PC-9 (cell line): Measurements from ENCODE around the gene VCX2. TPM values are rescaled to one million over a fixed set of nuclear protein-coding genes. Genes with fewer than 3 reads are reported as not detected.

Experiments used
- BruUV-seq: library from RNA; stranded (reverse); fragments of 400-500 nt; replicated peaks from 2 replicates; lab custom pipeline; 2021; lab: Mats Ljungman, UMichigan
- CTCF ChIA-PET: fragments of 300-600 bp; sonication (Branson Sonifier 250); formaldehyde crosslinking; loops from one replicate; lab custom pipeline; 2022; ENCODE audit warnings: antibody characterized with exemption; lab: Charles Lee
- POLR2A ChIA-PET: fragments of 300-600 bp; sonication (Branson Sonifier 250); formaldehyde crosslinking; loops from one replicate; lab custom pipeline; 2022; ENCODE audit warnings: antibody characterized with exemption; ENCODE audit not compliant: unreplicated experiment; lab: Charles Lee
- DNase-seq, 2 experiments: peaks; one replicate each; pipeline versions ENCODE4 v3.0.0 to v3.0.0-alpha.2; 2015 to 2022; ENCODE audit warnings: mixed read lengths in 1 of 2
- H2AFZ ChIP-seq: fragments of 200-600 bp; sonication (generic); 2 replicates; pipeline ENCODE4 v1.8.1; 2017; ENCODE audit warnings: antibody characterized with exemption
- H3F3A ChIP-seq: fragments of 200-600 bp; sonication (generic); 2 replicates; pipeline ENCODE4 v1.8.1; 2017; ENCODE audit warnings: antibody characterized with exemption, mild to moderate bottlenecking, low read depth; ENCODE audit not compliant: insufficient read depth
- H3K27ac ChIP-seq: fragments of 200-600 bp; sonication (generic); 2 replicates; pipeline ENCODE4 v1.6.1; 2016; ENCODE audit warnings: mixed run types
- H3K27me3 ChIP-seq: fragments of 200-600 bp; sonication (generic); 2 replicates; pipeline ENCODE4 v1.6.1; 2016; ENCODE audit warnings: low read depth, mixed run types; ENCODE audit not compliant: insufficient read depth
- H3K36me3 ChIP-seq: fragments of 200-600 bp; sonication (generic); 2 replicates; pipeline ENCODE4 v1.6.1; 2016; ENCODE audit warnings: low read depth, mixed run types
- H3K4me1 ChIP-seq: fragments of 200-600 bp; sonication (generic); replicated peaks from 2 replicates; pipeline ENCODE4 v1.6.1; 2016; ENCODE audit warnings: mixed run types; ENCODE audit not compliant: insufficient read depth
- H3K4me2 ChIP-seq: fragments of 200-600 bp; sonication (generic); 2 replicates; pipeline ENCODE4 v1.6.1; 2017; ENCODE audit warnings: mixed run types
- H3K4me3 ChIP-seq: fragments of 200-600 bp; sonication (generic); 2 replicates; pipeline ENCODE4 v1.6.1; 2016; ENCODE audit warnings: mixed run types
- H3K79me2 ChIP-seq: fragments of 200-600 bp; sonication (generic); 2 replicates; pipeline ENCODE4 v1.6.1; 2017; ENCODE audit warnings: low read depth, mixed run types
- H3K9me2 ChIP-seq: fragments of 200-600 bp; sonication (generic); 2 replicates; pipeline ENCODE4 v1.8.1; 2017; ENCODE audit warnings: mild to moderate bottlenecking; ENCODE audit not compliant: insufficient read depth
- H3K9me3 ChIP-seq: fragments of 200-600 bp; sonication (generic); 2 replicates; pipeline ENCODE4 v1.8.1; 2016; ENCODE audit warnings: low read depth; ENCODE audit not compliant: insufficient read depth
- H4K20me1 ChIP-seq: fragments of 200-600 bp; sonication (generic); 2 replicates; pipeline ENCODE4 v1.8.1; 2017; ENCODE audit not compliant: insufficient read depth
- EZH2 ChIP-seq: fragments of 200-600 bp; sonication (generic); IDR thresholded peaks from 2 replicates; pipeline ENCODE4 v1.8.0; 2017; ENCODE audit warnings: antibody characterized with exemption, low read depth
- intact Hi-C: fragments of 100-400 bp; cut with micrococcal nuclease; formaldehyde crosslinking; loops from one replicate; pipeline ENCODE4 v1.10.0; 2022; ENCODE audit not compliant: unreplicated experiment
- total RNA-seq: library from RNA; stranded (reverse); gene quantifications from 2 replicates; pipeline ENCODE4 v1.2.3, GENCODE V29; 2021
- TF ChIP-seq, protein P1 (sequence below): fragments of 200-600 bp; sonication (generic); conservative IDR thresholded peaks from 2 replicates; pipeline ENCODE4 v1.6.1; 2017; ENCODE audit warnings: mixed run types, antibody characterized with exemption, mild to moderate bottlenecking, moderate library complexity

The VCX2 gene
- total RNA-seq, 1 experiment from 2014 or later = not detected

DNA sequence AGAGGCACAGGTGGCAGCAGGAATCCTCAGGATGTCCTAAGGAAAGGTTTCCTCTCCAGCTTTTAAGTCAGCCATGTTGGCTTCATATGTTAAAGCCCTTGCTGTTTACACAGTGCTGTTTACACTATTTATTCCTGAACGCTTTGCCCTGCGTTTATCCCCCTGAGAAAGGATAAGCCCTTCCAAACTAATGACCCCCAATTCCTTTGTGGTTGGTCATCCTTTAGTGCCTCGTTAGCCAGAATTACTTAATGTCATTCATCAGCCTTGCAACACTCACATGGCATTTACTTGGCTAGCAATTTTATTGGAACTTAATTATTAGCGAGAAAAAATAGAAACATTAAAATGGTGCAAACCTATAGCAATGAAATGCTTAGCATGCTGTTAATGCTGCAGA is 23.8 kb downstream of the VCX2 start:
- Histone ChIP-seq H3K4me1 (no peaks in the 10 kb centered on the region), H3F3A (no peaks in the 10 kb centered on the region), H3K9me2 (no peaks in the 10 kb centered on the region), H3K79me2 (no peaks in the 10 kb centered on the region), H3K4me2 (no peak overlapping the region), H3K9me3 (no peaks in the 10 kb centered on the region), H3K4me3 (no peak overlapping the region), H4K20me1 (no peaks in the 10 kb centered on the region), H3K36me3 (no peaks in the 10 kb centered on the region), H3K27ac (no peak overlapping the region), H2AFZ (no peak overlapping the region), H3K27me3 (no peaks in the 10 kb centered on the region)
- peak in 1 of 2 experiments; percentile 31 for DNase-seq
- TF ChIP-seq, protein P1, sequence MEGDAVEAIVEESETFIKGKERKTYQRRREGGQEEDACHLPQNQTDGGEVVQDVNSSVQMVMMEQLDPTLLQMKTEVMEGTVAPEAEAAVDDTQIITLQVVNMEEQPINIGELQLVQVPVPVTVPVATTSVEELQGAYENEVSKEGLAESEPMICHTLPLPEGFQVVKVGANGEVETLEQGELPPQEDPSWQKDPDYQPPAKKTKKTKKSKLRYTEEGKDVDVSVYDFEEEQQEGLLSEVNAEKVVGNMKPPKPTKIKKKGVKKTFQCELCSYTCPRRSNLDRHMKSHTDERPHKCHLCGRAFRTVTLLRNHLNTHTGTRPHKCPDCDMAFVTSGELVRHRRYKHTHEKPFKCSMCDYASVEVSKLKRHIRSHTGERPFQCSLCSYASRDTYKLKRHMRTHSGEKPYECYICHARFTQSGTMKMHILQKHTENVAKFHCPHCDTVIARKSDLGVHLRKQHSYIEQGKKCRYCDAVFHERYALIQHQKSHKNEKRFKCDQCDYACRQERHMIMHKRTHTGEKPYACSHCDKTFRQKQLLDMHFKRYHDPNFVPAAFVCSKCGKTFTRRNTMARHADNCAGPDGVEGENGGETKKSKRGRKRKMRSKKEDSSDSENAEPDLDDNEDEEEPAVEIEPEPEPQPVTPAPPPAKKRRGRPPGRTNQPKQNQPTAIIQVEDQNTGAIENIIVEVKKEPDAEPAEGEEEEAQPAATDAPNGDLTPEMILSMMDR = no peak
- TF ChIP-seq EZH2 = no peak
- intact Hi-C loops = no loop called here
- POLR2A ChIA-PET = no interaction called here
- CTCF ChIA-PET = no interaction called here
- BruUV-seq = no TSS peak

DNA sequence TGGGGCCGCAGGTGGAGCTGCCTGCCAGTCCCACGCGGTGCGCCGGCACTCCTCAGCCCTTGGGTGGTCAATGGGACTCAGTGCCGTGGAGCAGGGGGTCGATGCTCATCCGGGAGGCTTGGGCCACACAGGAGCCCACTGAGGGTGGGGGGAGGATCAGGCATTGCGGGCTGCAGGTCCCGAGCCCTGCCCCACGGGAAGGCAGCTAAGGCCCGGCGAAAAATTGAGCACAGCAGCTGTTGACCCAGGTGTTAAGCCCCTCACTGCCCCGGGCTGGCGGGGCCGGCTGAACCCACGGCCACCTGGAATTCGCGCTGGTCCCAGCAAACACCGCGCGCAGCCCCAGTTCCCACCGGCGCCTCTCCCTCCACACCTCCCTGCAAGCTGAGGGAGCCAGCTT is 26.1 kb downstream of the VCX2 start:
- no peak overlapping the region for H2AFZ ChIP-seq
- ChIA-PET POLR2A (no interaction called here), CTCF (no interaction called here)
- intact Hi-C loops = no loop called here
- no peaks in the 10 kb centered on the region for H4K20me1 ChIP-seq
- no peaks in the 10 kb centered on the region for H3F3A ChIP-seq
- H3K9me2 ChIP-seq = no peaks in the 10 kb centered on the region
- H3K4me3 ChIP-seq = no peak overlapping the region
- no peaks in the 10 kb centered on the region for H3K27me3 ChIP-seq
- BruUV-seq = no TSS peak
- no peak for TF ChIP-seq EZH2
- TF ChIP-seq, protein P1 = no peak
- H3K4me1 ChIP-seq = no peaks in the 10 kb centered on the region
- H3K4me2 ChIP-seq = no peak overlapping the region
- no peaks in the 10 kb centered on the region for H3K79me2 ChIP-seq
- H3K9me3 ChIP-seq = no peaks in the 10 kb centered on the region
- H3K36me3 ChIP-seq = no peaks in the 10 kb centered on the region
- no peak for DNase-seq
- H3K27ac ChIP-seq = no peak overlapping the region

DNA sequence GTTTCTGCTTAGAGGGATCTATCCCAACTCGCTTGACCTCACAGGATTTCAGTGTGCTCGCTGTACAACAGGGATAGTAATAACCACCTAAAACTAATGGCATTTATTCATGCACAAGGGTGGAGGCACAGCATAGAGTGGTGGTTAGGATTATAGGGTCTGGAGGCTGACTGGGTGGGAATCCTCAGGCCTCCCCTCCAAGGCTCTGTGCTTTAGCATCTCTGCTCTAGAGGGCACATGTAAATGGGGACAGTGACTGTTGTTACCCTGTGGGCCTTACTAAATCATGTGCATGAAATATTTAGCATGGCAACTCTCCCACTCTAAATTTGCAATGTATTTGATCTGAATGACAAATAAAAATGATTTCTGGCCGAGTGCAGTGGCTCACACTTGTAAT is 29.2 kb downstream of the VCX2 start:
- POLR2A ChIA-PET = interaction anchor here (0.5 kb wide), 1 partner anchor 22 kb away, joined by 5 read pairs; no protein-coding TSS in a partner anchor
- H3K9me2 ChIP-seq = no peaks in the 10 kb centered on the region
- H3K27me3 ChIP-seq = no peaks in the 10 kb centered on the region
- no peaks in the 10 kb centered on the region for H3K4me1 ChIP-seq
- no peak overlapping the region for H3K4me2 ChIP-seq
- no peak overlapping the region for H3K27ac ChIP-seq
- CTCF ChIA-PET = no interaction called here
- no peaks in the 10 kb centered on the region for H3K9me3 ChIP-seq
- H3K36me3 ChIP-seq = no peaks in the 10 kb centered on the region
- TF ChIP-seq, protein P1 = no peak
- TF ChIP-seq EZH2 = no peak
- no peak overlapping the region for H2AFZ ChIP-seq
- no peaks in the 10 kb centered on the region for H4K20me1 ChIP-seq
- no peak for DNase-seq
- H3K79me2 ChIP-seq = no peaks in the 10 kb centered on the region
- H3F3A ChIP-seq = no peaks in the 10 kb centered on the region
- no peak overlapping the region for H3K4me3 ChIP-seq
- no TSS peak for BruUV-seq
- intact Hi-C loops = loop anchor here (1.0 kb wide), 1 partner anchor 131 kb away; no protein-coding TSS in a partner anchor
